Heart right ventricle (tissue), 16 donors: ENCODE results near the gene ZW10. TPM values are rescaled to one million over a fixed set of nuclear protein-coding genes. Genes with fewer than 3 reads are reported as not detected.

Experiments
- ATAC-seq, 8 donors: fragments of 200-7000 bp; cut with Tn5 transposase; one replicate each; pipeline ENCODE4 v1.9.1; 2020; ENCODE audit warnings: mild to moderate bottlenecking in 8 of 8, moderate library complexity in 8 of 8, moderate number of reproducible peaks in 1 of 8
- DNase-seq, 2 donors: peaks; one replicate each; pipeline ENCODE4 v3.0.0-alpha.2; 2020
- H3K27ac ChIP-seq, 10 donors: fragments of 200-600 bp; sonication (generic) in 2 of 10; one replicate each; pipeline versions ENCODE4 v1.5.0 to v1.8.0; 2020 to 2022; ENCODE audit warnings: mild to moderate bottlenecking in 3 of 10
- H3K27me3 ChIP-seq, 7 donors: fragments of 200-600 bp; one replicate each; pipeline ENCODE4 v1.8.0; 2021 to 2022; ENCODE audit warnings: mild to moderate bottlenecking in 2 of 7
- H3K36me3 ChIP-seq, 9 donors: fragments of 200-600 bp; sonication (generic) in 1 of 9; one replicate each; pipeline versions ENCODE4 v1.5.0 to v1.8.0; 2020 to 2022; ENCODE audit warnings: mild to moderate bottlenecking in 2 of 9
- H3K4me1 ChIP-seq, 9 donors: fragments of 200-600 bp; sonication (generic) in 1 of 9; one replicate each; pipeline versions ENCODE4 v1.5.0 to v1.8.0; 2020 to 2022; ENCODE audit warnings: mild to moderate bottlenecking in 4 of 9
- H3K4me3 ChIP-seq, 10 donors: fragments of 200-600 bp; sonication (generic) in 2 of 10; one replicate each; pipeline versions ENCODE4 v1.5.0 to v1.8.0; 2020 to 2022; ENCODE audit warnings: mild to moderate bottlenecking in 7 of 10, moderate library complexity in 2 of 10
- H3K9me3 ChIP-seq, 11 donors: fragments of 200-600 bp in 10 of 11; sonication (generic) in 2 of 11; one replicate each; pipeline versions ENCODE4 v1.5.0 to v1.8.0; 2013 to 2022; ENCODE audit warnings: mild to moderate bottlenecking in 2 of 11, control low read depth in 1 of 11, moderate library complexity in 1 of 11
- CTCF ChIP-seq, 9 donors: fragments of 200-600 bp; sonication (generic) in 2 of 9; IDR thresholded peaks; one replicate each; pipeline versions ENCODE4 v1.5.0 to v1.8.0; 2021 to 2022; ENCODE audit warnings: antibody characterized with exemption in 9 of 9, mild to moderate bottlenecking in 5 of 9, moderate library complexity in 1 of 9
- WGBS, 2 donors: extraction: QIAGEN DNeasy Blood & Tissue Kit; methylation state at CpG; one replicate each; pipeline ENCODE4 v1.1.7; 2013; ENCODE audit warnings: inconsistent platforms in 1 of 2; 5-methylcytosine and 5-hydroxymethylcytosine counted together
- intact Hi-C, 10 donors: fragments of 100-400 bp; cut with DNase I; formaldehyde crosslinking; loops; one replicate each; pipeline versions ENCODE4 v1.11.1 to v1.14.2; 2022
- long read RNA-seq, 3 donors: library from polyadenylated mRNA; unstranded; transcript quantifications; one replicate each; pipeline ENCODE4 v2.0.0, GENCODE V29; 2020 to 2021
- polyA plus RNA-seq, 2 donors: library from polyadenylated mRNA; stranded (reverse); fragments of 200-250 nt; gene quantifications; one replicate each; pipeline ENCODE4 v1.2.3, GENCODE V29; 2013
- total RNA-seq, 10 donors: library from RNA; stranded (reverse); fragmentation: NEBNext Ultra II Directional in 3 of 10; extraction: Animal tissue kit (Norgen Biotek cat#: 25700) in 3 of 10; gene quantifications; one replicate each; pipeline versions ENCODE4 v1.2.1 to v1.2.4, GENCODE V29; 2021 to 2023
- donor health status: Arrhythmogenic right ventricular cardiomyopathy.
- donor health status: ischemic (EF 13 %, LVEDD 7.1; RV severe dilation, severe dysfunction).
- donor health status: healthy with polysubstance abuse.
- donor health status: DM: no; HTN: yes; CAD: no.
- donor health status: DM: no; HTN: no; CAD: no.
- donor health status: ischemic (EF 25% LVEDD 6.9; RV normal size, moderate dysfunction).
- donor health status: ischemic (EF 25% LVEDD 5.7; RV mildly dilated, moderate dysfunction).
- donor health status: healthy.
- donor health status: DM: yes; HTN: yes; CAD: no.
- donor health status: Ischemic cardiomyopathy.
- donor health status: ischemic (EF 35%, LVEDD 5.7; RV mildly dilated, moderate dysfunction).
- donor health status: nonischemic (EF 11% LVEDD 7.7; RV severe dilation, severe dysfunction).
- donor health status: DM: yes; HTN: yes; CAD: no.
- donor health status: PGD.
- donor health status: ischemic (EF 29% LVEDD 5.4; RV normal size, mild dysfunction).
- donor health status: nonischemic (EF 23%, LVEDD 6.1; RV moderate dilation, normal function).

The ZW10 gene
- 10 to 100 TPM in 2 of 10 donors, 1 to 10 TPM in 8; 7.5 to 11.4 (median 9.3) TPM for total RNA-seq
- polyA plus RNA-seq, result 1 to 10 TPM; 2.2 to 6.9 TPM
- long read RNA-seq, donor 1, transcript ZW10-201 (16 exons, 2,992 nt), result major isoform, 5 of 7 reads
- long read RNA-seq, donor 1, partial matches to known transcripts, result 1 of 7 reads
- long read RNA-seq, donor 1, other reads (novel, unspliced or antisense), result 1 of 7 reads
- long read RNA-seq, donor 2, transcript ZW10-201 (16 exons, 2,992 nt), result major isoform, 14 of 18 reads
- long read RNA-seq, donor 2, partial matches to known transcripts, result 2 of 18 reads
- long read RNA-seq, donor 2, other reads (novel, unspliced or antisense), result 2 of 18 reads
- long read RNA-seq, donor 3, transcript ZW10-201 (16 exons, 2,992 nt), result major isoform, 24 of 38 reads
- long read RNA-seq, donor 3, partial matches to known transcripts, result 7 of 38 reads
- long read RNA-seq, donor 3, other reads (novel, unspliced or antisense), result 7 of 38 reads

- DNase-seq, result peak; percentile 98 to 99
- intact Hi-C loops, result no loop called here
- H3K27me3 ChIP-seq, result no peaks in the 10 kb centered on the region
- peak; percentile 97 to 98 (median 98) for ATAC-seq
- 0% methylated on average over 46 of the region's 46 CpGs for WGBS, 2 donors
- H3K4me1 ChIP-seq, result peaks cover 0 to 25% (median 17%) of the 10 kb centered on the region in 9 donors
- TF ChIP-seq CTCF (IDR thresholded peaks at IDR 0.05), result peak; percentile 71 to 93 (median 82)
- peaks cover 0 to 25% (median 0%) of the 10 kb centered on the region in 9 donors for H3K36me3 ChIP-seq
- H3K9me3 ChIP-seq, result no peaks in the 10 kb centered on the region
- H3K4me3 ChIP-seq, result peak within 1 kb of the TSS; percentile 48 to 89 (median 76)
- peak within 1 kb of the TSS; percentile 42 to 89 (median 82) for H3K27ac ChIP-seq
Measured at GRCh38 chr11:113773416-113774173, at the start of gene ZW10. TSS of gene ZW10 (minus strand) at chr11:113773692. CDS start at chr11:113773666, 26 bp downstream.

GRCh38 chr11:113818426-113818825 lies 44.9 kb upstream of the ZW10 start:
- Histone ChIP-seq H3K27ac (no peak overlapping the region), H3K36me3 (peaks cover 0 to 100% (median 39%) of the 10 kb centered on the region in 9 donors), H3K27me3 (no peaks in the 10 kb centered on the region), H3K4me1 (peaks cover 0 to 10% (median 0%) of the 10 kb centered on the region in 9 donors), H3K9me3 (no peaks in the 10 kb centered on the region), H3K4me3 (no peak overlapping the region)
- ATAC-seq, result no peak
- no peak for DNase-seq
- intact Hi-C loops, result no loop called here
- WGBS, 2 donors, result 98 to 99% methylated on average over 3 of the region's 3 CpGs
- TF ChIP-seq CTCF (IDR thresholded peaks at IDR 0.05), result no peak

- no peak overlapping the region for H3K27ac ChIP-seq
- 47 to 79% methylated on average over 6 of the region's 6 CpGs for WGBS, 2 donors
- peaks cover 0 to 100% (median 37%) of the 10 kb centered on the region in 9 donors for H3K36me3 ChIP-seq
- ATAC-seq, result peak in 1 of 8 donors; percentile 21
- no peak overlapping the region for H3K4me3 ChIP-seq
- DNase-seq, result no peak
- intact Hi-C loops, result no loop called here
- H3K4me1 ChIP-seq, result peaks cover 0 to 13% (median 0%) of the 10 kb centered on the region in 9 donors
- no peaks in the 10 kb centered on the region for H3K27me3 ChIP-seq
- no peak for TF ChIP-seq CTCF (IDR thresholded peaks at IDR 0.05)
- no peaks in the 10 kb centered on the region for H3K9me3 ChIP-seq
Measured at GRCh38 chr11:113817626-113818025, 44.1 kb upstream of the ZW10 start.

GRCh38 chr11:113817162-113817561 lies 43.7 kb upstream of the ZW10 start:
- Histone ChIP-seq H3K9me3 (no peaks in the 10 kb centered on the region), H3K4me1 (peaks cover 0 to 17% (median 0%) of the 10 kb centered on the region in 9 donors), H3K36me3 (peaks cover 0 to 100% (median 33%) of the 10 kb centered on the region in 9 donors), H3K27ac (no peak overlapping the region), H3K4me3 (no peak overlapping the region), H3K27me3 (no peaks in the 10 kb centered on the region)
- DNase-seq (no peak), ATAC-seq (no peak)
- intact Hi-C loops, result no loop called here
- TF ChIP-seq CTCF (IDR thresholded peaks at IDR 0.05), result no peak
- 88 to 94% methylated on average over 1 of the region's 1 CpG for WGBS, 2 donors
